ENCODE data around the gene RPL10. TPM values are rescaled to one million over a fixed set of nuclear protein-coding genes. Genes with fewer than 3 reads are reported as not detected.

The RPL10 gene
- total RNA-seq, 1 experiment from 2014 or later, result 3,401 TPM

DNA sequence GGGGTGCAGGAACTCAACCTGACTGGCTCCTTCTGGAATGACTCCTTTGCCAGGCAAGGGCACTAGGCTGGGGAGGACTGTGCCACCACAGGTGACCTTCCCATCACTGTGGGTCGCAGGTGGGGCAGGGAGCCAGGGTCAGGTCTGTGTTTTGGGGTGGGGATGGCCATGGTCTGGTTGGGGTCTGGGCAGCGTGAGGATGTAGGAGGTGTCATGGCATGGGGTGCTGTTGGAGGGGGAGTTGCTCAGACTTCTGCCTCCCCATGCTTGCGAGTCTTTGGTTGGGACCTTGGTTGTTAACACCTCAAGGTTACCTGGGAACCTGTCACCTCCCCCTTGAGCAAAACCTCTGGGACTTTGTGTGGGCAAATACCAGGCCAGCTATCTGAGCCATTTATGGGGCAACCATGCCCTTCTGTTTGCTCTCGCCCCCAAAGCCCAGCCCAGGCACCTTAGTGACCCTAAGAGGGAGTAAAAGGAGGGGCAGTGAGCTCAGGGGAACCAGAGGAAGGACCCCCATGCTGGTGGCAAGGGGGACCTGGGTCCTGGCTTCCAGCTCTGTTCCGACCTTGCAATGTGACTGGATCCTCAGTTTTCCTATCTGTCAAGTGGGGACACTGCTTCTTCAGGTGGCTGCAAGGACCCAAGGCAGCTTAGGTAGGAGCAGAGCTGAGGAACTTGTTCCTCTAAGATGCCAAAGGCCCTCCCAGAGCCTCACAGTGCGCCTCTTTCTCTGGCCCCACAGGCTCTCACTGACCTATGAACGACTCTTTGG lies 36.4 kb downstream of the RPL10 start:
- DNase-seq (no peak), ATAC-seq (no peak)
- BruUV-seq (replicated peaks), result no TSS peak
- H3K9ac ChIP-seq (ENCODE audit: low read length), result no peak overlapping the region
- H3K36me3 ChIP-seq (ENCODE audit: low read depth, low read length), result no peaks in the 10 kb centered on the region; the same call in 1 of the 2 replicates
- peaks cover 11% of the 10 kb centered on the region for H4K20me1 ChIP-seq (ENCODE audit: low read length)
- peaks cover 27% of the 10 kb centered on the region for H3K4me1 ChIP-seq (ENCODE audit: insufficient read depth, low read length)
- H3K9me2 ChIP-seq (replicated peaks; ENCODE audit: low read length), result no peaks in the 10 kb centered on the region
- H3K9me3 ChIP-seq (ENCODE audit: low read length), result no peaks in the 10 kb centered on the region
- CTCF ChIA-PET, result no interaction called here
- H3F3A ChIP-seq (ENCODE audit: low read length, unreplicated experiment), result no peaks in the 10 kb centered on the region
- H2AFZ ChIP-seq (ENCODE audit: low read length), result no peak overlapping the region
- H3K4me2 ChIP-seq (ENCODE audit: low read length), result no peak overlapping the region
- H3K4me3 ChIP-seq (ENCODE audit: low read length), result no peak overlapping the region
- no peak overlapping the region for H3K27ac ChIP-seq (ENCODE audit: low read length)
- peaks cover 42% of the 10 kb centered on the region for H3K79me2 ChIP-seq (ENCODE audit: low read length)
- TF ChIP-seq EZH2phosphoT487 (IDR thresholded peaks at IDR 0.05; ENCODE audit: borderline replicate concordance, low read length) (no peak), EZH2 (IDR thresholded peaks at IDR 0.05; ENCODE audit: low read length, unreplicated experiment) (no peak)
- TF ChIP-seq, protein P1, sequence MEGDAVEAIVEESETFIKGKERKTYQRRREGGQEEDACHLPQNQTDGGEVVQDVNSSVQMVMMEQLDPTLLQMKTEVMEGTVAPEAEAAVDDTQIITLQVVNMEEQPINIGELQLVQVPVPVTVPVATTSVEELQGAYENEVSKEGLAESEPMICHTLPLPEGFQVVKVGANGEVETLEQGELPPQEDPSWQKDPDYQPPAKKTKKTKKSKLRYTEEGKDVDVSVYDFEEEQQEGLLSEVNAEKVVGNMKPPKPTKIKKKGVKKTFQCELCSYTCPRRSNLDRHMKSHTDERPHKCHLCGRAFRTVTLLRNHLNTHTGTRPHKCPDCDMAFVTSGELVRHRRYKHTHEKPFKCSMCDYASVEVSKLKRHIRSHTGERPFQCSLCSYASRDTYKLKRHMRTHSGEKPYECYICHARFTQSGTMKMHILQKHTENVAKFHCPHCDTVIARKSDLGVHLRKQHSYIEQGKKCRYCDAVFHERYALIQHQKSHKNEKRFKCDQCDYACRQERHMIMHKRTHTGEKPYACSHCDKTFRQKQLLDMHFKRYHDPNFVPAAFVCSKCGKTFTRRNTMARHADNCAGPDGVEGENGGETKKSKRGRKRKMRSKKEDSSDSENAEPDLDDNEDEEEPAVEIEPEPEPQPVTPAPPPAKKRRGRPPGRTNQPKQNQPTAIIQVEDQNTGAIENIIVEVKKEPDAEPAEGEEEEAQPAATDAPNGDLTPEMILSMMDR (conservative IDR thresholded peaks at IDR 0.05; ENCODE audit: low read depth, low read length), result no peak
- intact Hi-C loops (cut with micrococcal nuclease), result no loop called here
- POLR2A ChIA-PET (ENCODE audit: unreplicated experiment), result no interaction called here
- no peaks in the 10 kb centered on the region for H3K27me3 ChIP-seq (ENCODE audit: low read length)

DNA sequence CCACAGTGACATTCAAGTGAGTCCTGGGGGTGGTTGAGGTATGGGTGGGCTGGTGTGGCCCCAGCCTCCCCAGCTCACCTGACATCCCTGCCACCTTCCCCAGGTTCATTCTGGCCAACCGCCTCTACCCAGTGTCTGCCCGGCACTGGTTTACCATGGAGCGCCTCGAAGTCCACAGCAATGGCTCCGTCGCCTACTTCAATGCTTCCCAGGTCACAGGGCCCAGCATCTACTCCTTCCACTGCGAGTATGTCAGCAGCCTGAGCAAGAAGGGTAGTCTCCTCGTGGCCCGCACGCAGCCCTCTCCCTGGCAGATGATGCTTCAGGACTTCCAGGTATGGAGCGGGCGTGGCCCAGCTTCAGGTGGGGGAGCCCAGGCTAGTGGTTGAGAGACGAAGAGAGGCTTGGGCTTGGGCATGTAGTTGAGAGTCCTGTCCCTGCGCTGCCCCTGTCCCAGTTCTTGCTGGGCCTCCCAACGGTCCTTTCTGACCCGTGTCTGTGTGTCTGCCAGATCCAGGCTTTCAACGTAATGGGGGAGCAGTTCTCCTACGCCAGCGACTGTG lies 37.1 kb downstream of the RPL10 start:
- H4K20me1 ChIP-seq (ENCODE audit: low read length), result peaks cover 11% of the 10 kb centered on the region
- no peak overlapping the region for H3K27ac ChIP-seq (ENCODE audit: low read length)
- CTCF ChIA-PET, result no interaction called here
- H2AFZ ChIP-seq (ENCODE audit: low read length), result no peak overlapping the region
- no peaks in the 10 kb centered on the region for H3K9me2 ChIP-seq (replicated peaks; ENCODE audit: low read length)
- H3K9me3 ChIP-seq (ENCODE audit: low read length), result no peaks in the 10 kb centered on the region
- ATAC-seq, result no peak
- TF ChIP-seq EZH2phosphoT487 (IDR thresholded peaks at IDR 0.05; ENCODE audit: borderline replicate concordance, low read length), result no peak
- TF ChIP-seq, protein P1 (conservative IDR thresholded peaks at IDR 0.05; ENCODE audit: low read depth, low read length), result no peak
- no peak for TF ChIP-seq EZH2 (IDR thresholded peaks at IDR 0.05; ENCODE audit: low read length, unreplicated experiment)
- H3K4me1 ChIP-seq (ENCODE audit: insufficient read depth, low read length), result peaks cover 22% of the 10 kb centered on the region
- H3K79me2 ChIP-seq (ENCODE audit: low read length), result peaks cover 42% of the 10 kb centered on the region
- H3K4me2 ChIP-seq (ENCODE audit: low read length), result no peak overlapping the region
- no peak overlapping the region for H3K4me3 ChIP-seq (ENCODE audit: low read length)
- no TSS peak for BruUV-seq (replicated peaks)
- DNase-seq, result no peak
- POLR2A ChIA-PET (ENCODE audit: unreplicated experiment), result no interaction called here
- intact Hi-C loops (cut with micrococcal nuclease), result no loop called here
- H3K9ac ChIP-seq (ENCODE audit: low read length), result no peak overlapping the region
- no peaks in the 10 kb centered on the region for H3K27me3 ChIP-seq (ENCODE audit: low read length)
- no peaks in the 10 kb centered on the region; the same call in 1 of the 2 replicates for H3K36me3 ChIP-seq (ENCODE audit: low read depth, low read length)
- no peaks in the 10 kb centered on the region for H3F3A ChIP-seq (ENCODE audit: low read length, unreplicated experiment)

All from PC-3 (cell line).